ENCODE results near the gene ATP8A1.

Gene ATP8A1

GRCh38 chr4:42428036-42428435 is 228.9 kb downstream of the ATP8A1 start:
- DNase-seq (ENCODE audit: extremely low read depth, low read depth), result no peak
- no peak for TF ChIP-seq CTCF (IDR thresholded peaks at IDR 0.05; ENCODE audit: low read depth, low read length)

GRCh38 chr4:42425146-42426065 is 231.5 kb downstream of the ATP8A1 start:
- DNase-seq (ENCODE audit: extremely low read depth, low read depth), result no peak
- TF ChIP-seq CTCF (IDR thresholded peaks at IDR 0.05; ENCODE audit: low read depth, low read length), result no peak

GRCh38 chr4:42420140-42420539 is 236.8 kb downstream of the ATP8A1 start:
- TF ChIP-seq CTCF (IDR thresholded peaks at IDR 0.05; ENCODE audit: low read depth, low read length), result no peak
- DNase-seq (ENCODE audit: extremely low read depth, low read depth), result no peak

GRCh38 chr4:42417550-42417949 is 239.4 kb downstream of the ATP8A1 start:
- no peak for TF ChIP-seq CTCF (IDR thresholded peaks at IDR 0.05; ENCODE audit: low read depth, low read length)
- no peak for DNase-seq (ENCODE audit: extremely low read depth, low read depth)

GRCh38 chr4:42416017-42416416 is 240.9 kb downstream of the ATP8A1 start:
- TF ChIP-seq CTCF (IDR thresholded peaks at IDR 0.05; ENCODE audit: low read depth, low read length), result no peak
- no peak for DNase-seq (ENCODE audit: extremely low read depth, low read depth)

GRCh38 chr4:42415281-42415680 is 241.6 kb downstream of the ATP8A1 start:
- no peak for TF ChIP-seq CTCF (IDR thresholded peaks at IDR 0.05; ENCODE audit: low read depth, low read length)
- DNase-seq (ENCODE audit: extremely low read depth, low read depth), result no peak

- TF ChIP-seq CTCF (IDR thresholded peaks at IDR 0.05; ENCODE audit: low read depth, low read length), result no peak
- DNase-seq (ENCODE audit: extremely low read depth, low read depth), result peak; percentile 29
These were observed 244.7 kb downstream of the ATP8A1 start for GRCh38 chr4:42412251-42412650.

All from AG09319 (cell line).